Measurements from ENCODE around the gene PRKG1.
"Not testable (repeated sequence)": the region's sequence is repeated elsewhere in the genome, so short reads cannot be mapped to it uniquely, and the experiment has no call there.

PRKG1 gene

DNA sequence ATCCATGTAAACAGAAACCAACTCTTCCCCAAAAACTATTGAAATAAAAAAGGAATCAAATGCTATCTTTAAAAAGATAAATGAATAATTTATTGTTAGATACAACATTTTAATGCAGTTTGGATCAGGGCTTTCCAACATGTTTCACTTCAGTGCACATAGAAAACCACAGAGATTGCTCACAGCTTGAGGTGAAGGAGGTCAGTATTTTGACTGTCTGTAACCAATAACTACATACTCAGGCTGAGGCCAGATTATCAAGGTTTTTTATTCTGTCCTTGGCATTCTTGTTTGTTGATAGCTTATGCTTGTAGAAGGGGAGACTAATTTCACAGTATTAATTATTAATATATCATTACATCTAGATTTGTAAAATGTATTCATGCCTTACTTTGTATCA lies 195.5 kb downstream of the PRKG1 start:
- DNase-seq (ENCODE audit: low read depth in 2 of 2): no peak

DNA sequence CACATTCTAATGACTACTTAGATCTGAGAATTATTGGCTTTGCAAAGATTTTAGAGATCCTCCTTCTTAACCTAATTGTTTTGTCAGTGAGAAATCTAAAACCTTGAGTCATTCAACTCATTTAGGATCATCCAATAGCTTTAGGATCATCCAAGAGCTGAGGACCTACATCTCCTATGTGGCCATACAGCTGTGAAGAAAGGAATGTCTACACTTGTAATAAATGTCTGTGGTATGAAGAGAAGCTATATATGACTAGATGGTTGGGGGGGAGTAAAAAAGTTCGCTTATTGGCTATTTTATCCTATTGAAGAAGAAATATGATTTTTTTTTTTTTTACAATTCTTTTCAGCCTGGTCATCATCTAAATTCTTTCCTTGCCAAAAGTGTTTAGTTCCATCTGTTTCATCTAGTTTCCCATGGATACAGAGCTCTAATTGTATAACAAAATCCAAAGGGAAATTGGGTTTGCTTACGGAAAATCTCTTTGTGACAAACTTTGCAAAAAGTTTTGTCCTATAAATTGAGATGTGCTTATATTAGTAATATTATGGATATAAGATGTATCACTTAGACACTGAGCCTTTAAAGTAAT lies 196.7 kb downstream of the PRKG1 start:
- DNase-seq (ENCODE audit: low read depth in 2 of 2): no peak

GRCh38 chr10:51272099-51272498 lies 197.8 kb downstream of the PRKG1 start:
- not testable (repeated sequence) for DNase-seq (ENCODE audit: low read depth in 2 of 2)

- DNase-seq (ENCODE audit: low read depth in 2 of 2): no peak
These were observed 198.3 kb downstream of the PRKG1 start for GRCh38 chr10:51272555-51272954.

GRCh38 chr10:51273574-51273973 lies 199.3 kb downstream of the PRKG1 start:
- DNase-seq (ENCODE audit: low read depth in 2 of 2): no peak

- not testable (repeated sequence) for DNase-seq (ENCODE audit: low read depth in 2 of 2)
These were observed 201.8 kb downstream of the PRKG1 start for GRCh38 chr10:51276097-51276496.

GRCh38 chr10:51281387-51281786 lies 207.1 kb downstream of the PRKG1 start:
- not testable (repeated sequence) for DNase-seq (ENCODE audit: low read depth in 2 of 2)

DNA sequence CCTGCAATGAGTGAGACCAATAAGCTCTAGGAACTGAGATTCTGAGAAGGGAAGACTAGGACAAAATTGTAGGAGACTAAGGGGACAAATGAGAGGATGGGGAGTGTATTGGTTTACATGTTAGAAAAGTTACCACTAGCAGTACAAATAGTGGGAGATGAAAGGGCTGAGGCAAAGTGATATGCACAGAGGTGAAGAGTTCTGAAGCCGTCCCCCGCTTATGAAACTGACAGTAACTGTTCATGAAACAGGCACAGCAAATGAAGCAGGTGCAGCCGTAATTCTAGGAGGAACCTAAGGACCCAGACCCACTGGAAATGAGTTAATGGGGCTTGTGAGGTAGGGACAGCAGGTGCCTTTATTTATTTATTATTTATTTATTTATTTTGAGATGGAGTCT lies 211.3 kb downstream of the PRKG1 start:
- no peak for DNase-seq (ENCODE audit: low read depth in 2 of 2)

DNA sequence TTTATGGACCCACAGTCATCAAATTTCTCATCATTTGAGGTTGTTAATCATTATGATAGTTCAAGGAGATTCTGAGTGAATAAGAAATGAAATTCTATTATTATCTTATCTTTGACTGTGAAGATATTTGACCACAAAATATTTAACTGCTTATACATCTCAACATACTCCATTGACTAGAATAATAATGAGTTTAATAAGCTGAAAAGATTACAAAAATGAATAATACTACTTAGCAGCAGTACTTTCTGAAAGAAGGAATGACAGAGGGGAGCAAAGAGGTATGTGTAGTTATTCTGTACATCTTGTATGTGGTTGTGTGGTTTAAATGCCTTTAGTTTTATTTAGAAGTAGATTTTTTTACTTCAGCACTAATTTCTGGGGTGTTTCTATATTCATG lies 214.2 kb downstream of the PRKG1 start:
- DNase-seq (ENCODE audit: low read depth in 2 of 2): no peak

GRCh38 chr10:51289519-51289918 lies 215.2 kb downstream of the PRKG1 start:
- DNase-seq (ENCODE audit: low read depth in 2 of 2): no peak

GRCh38 chr10:51291961-51292360 lies 217.7 kb downstream of the PRKG1 start:
- DNase-seq (ENCODE audit: low read depth in 2 of 2): no peak

DNA sequence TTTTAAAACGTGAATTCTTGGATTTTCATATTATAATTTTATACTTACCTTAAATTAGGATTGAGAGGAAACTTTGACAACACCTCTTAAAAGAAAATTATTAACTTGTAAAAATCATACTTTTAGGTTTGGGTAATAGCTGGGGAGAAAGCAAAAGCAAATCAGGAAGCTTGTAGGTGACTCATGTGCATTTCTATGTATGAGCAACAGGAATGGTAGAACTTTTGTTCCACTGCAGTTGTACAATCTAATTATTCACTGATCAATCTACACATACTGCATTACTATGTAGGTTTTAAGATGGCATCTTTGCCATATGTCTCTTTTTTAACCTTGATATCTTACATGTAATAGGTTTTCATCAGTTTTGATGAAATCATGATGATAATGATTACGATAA lies 223.2 kb downstream of the PRKG1 start:
- DNase-seq (ENCODE audit: low read depth in 2 of 2): no peak

DNA sequence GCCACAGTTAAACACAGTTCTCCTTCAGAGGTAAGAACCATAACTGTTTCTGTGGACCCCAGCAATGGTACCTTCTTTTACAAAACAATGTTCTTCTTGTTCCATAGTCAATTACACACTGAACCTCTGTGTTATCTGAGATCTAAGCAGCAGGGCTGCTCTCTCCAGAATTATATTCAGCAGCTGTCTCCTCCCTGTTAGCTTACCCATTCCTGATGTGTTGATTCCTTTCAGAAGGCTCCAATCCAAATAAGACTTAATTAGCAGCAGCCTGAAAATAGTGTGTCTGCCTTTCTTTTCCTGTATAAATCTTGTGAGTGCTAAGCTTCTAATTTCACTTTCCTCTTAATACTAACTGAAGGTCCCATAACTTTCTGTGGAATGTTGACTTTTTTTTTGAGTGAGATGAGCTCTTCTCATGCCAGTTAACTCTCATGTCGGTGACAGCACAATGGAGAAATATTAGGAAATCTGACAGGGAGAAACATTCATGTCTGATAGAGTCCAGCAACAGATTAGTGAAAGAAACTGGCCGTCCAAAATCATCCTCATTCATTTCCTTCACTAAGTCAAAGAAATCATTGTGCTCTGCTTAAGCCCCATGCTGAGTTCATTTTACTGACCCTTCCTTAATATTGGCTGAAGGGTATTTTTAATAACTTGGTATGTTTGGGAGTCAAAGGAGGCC lies 226.5 kb downstream of the PRKG1 start:
- no peak for DNase-seq (ENCODE audit: low read depth in 2 of 2)

GRCh38 chr10:51301644-51302043 lies 227.4 kb downstream of the PRKG1 start:
- DNase-seq (ENCODE audit: low read depth in 2 of 2): no peak

GRCh38 chr10:51302316-51302715 lies 228.0 kb downstream of the PRKG1 start:
- no peak for DNase-seq (ENCODE audit: low read depth in 2 of 2)

DNA sequence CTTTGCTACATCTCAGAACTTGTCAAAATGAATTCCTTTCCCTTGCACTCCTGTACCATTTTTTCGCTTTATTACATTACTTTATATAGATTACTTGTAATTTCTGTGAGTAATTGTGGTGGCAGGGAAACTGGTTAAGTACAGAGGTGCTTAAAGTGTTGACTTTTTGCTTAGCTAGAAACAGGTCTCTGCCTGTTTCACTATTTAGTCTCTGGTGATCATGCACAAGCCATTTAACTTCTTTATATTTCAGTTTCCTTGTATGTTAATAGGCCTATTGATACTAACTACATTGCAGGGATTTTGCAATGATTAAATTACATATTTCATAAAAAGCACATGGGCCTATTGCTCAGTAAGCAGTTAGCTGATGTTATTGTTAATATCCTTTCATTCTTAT lies 233.8 kb downstream of the PRKG1 start:
- DNase-seq (ENCODE audit: low read depth in 2 of 2): no peak

DNA sequence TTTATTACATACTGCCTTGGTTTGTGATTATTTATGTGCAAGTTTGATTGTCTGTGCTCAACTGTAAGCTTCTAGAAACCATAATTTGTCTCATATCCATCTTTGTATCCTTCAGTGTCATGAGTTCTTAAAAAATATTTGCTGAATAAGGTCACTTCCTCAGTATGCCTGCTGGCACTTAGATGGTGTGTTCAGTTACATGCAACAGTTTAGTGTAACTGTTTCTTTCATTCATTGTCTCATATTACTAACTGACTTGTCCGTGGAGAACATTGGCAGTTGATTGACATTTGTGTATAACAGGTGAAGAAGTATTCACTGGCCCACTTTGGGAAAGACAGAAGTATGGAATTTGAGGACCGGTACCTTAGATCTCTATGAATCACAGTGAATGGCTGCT lies 236.9 kb downstream of the PRKG1 start:
- DNase-seq (ENCODE audit: low read depth in 2 of 2): no peak

GRCh38 chr10:51312817-51313216 lies 238.5 kb downstream of the PRKG1 start:
- no peak for DNase-seq (ENCODE audit: low read depth in 2 of 2)

- DNase-seq (ENCODE audit: low read depth in 2 of 2): no peak
These were observed 239.0 kb downstream of the PRKG1 start for GRCh38 chr10:51313251-51313650.

DNA sequence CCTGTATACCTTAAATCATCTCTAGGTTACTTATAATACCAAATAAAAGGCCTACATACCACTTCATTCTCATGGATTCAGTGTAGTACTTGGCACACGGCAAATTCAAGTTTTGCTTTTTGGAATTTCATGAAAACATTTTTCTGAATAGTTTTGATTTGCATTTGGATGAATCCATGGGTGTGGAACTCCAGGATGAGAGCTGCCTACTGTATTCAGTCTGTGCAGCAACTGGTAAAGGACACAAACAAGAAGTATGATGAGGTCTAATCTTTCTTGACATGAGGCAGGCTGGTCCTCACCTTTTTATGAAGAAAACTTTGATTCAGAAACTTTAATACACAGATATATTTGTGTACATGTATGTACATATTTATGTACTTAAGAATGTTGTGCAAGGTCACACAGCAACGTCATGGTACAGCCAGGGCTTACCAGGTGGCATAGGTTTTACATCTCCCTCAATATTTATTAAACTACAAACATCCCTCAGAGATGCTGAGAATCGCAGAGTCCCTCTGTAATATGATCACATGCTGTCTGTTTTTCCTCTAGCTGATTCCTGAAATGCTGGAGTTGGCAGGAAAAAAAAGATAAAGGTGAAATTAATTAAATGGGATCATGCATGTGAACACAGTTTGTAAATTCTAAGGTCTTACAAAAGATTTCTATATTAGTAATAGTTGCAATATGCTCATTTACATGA lies 239.6 kb downstream of the PRKG1 start:
- no peak for DNase-seq (ENCODE audit: low read depth in 2 of 2)

DNA sequence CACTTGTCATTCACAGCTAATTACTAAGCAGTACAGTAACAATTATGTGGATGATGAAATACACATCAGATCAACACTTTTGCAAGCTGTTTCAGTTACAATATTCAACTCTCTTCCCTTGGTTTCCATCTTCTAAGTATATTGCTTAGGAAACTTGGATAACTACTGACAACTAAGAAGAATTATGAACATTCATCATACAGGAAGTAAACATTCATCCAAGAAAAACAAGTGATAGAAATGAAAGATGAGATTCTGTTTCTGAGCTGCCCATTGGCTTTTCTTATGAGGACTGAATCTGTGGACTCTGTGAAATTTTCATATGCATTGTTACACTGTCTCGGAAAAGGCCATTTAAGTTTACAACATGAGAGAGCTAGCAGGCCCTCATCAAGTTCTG lies 240.2 kb downstream of the PRKG1 start:
- DNase-seq (ENCODE audit: low read depth in 2 of 2): no peak

GRCh38 chr10:51318399-51319172 lies 244.3 kb downstream of the PRKG1 start:
- no peak for DNase-seq (ENCODE audit: low read depth in 2 of 2)

- DNase-seq (ENCODE audit: low read depth in 2 of 2): no peak
These were observed 244.8 kb downstream of the PRKG1 start for GRCh38 chr10:51319173-51319435.
